Ovary (tissue), 10 donors: ENCODE results near the gene DSEL. TPM values are rescaled to one million over a fixed set of nuclear protein-coding genes. Genes with fewer than 3 reads are reported as not detected.

Experiments used
- DNase-seq, 5 donors: peaks; one replicate each; pipeline ENCODE4 v3.0.0-alpha.2; 2019 to 2020
- H3K27ac ChIP-seq, 2 donors: fragments of 200-600 bp; one replicate each; pipeline versions ENCODE4 v1.5.1 to v1.8.0; 2019 to 2022
- H3K27me3 ChIP-seq: fragments of 200-600 bp; one replicate; pipeline ENCODE4 v1.8.0; 2022
- H3K36me3 ChIP-seq: fragments of 200-600 bp; sonication (generic); one replicate; pipeline ENCODE4 v1.5.1; 2019
- H3K4me1 ChIP-seq: one replicate; pipeline ENCODE4 v1.8.1; 2013; ENCODE audit warnings: mild to moderate bottlenecking, moderate library complexity; ENCODE audit not compliant: insufficient read depth
- H3K4me3 ChIP-seq: fragments of 200-600 bp; sonication (generic); one replicate; pipeline ENCODE4 v1.5.1; 2017
- H3K9me3 ChIP-seq, 2 donors: fragments of 200-600 bp in 1 of 2; sonication (generic) in 1 of 2; one replicate each; pipeline versions ENCODE4 v1.5.1 to v1.8.1; 2013 to 2019; ENCODE audit warnings: mild to moderate bottlenecking in 1 of 2, moderate library complexity in 1 of 2
- CTCF ChIP-seq, 3 donors: fragments of 450-650 bp in 2 of 3; fragments of 200-600 bp in 1 of 3; IDR thresholded peaks; one replicate each; pipeline versions ENCODE4 v1.5.1 to v1.8.0; 2016 to 2022; ENCODE audit warnings: antibody characterized with exemption in 3 of 3, mild to moderate bottlenecking in 1 of 3
- EP300 ChIP-seq: sonication (generic); formaldehyde crosslinking; IDR thresholded peaks from one replicate; pipeline ENCODE4 v1.6.1; 2017; ENCODE audit warnings: antibody characterized with exemption
- POLR2A ChIP-seq: fragments of 450-650 bp; IDR thresholded peaks from one replicate; pipeline ENCODE4 v1.6.1; 2017; ENCODE audit warnings: antibody characterized with exemption, mild to moderate bottlenecking, moderate library complexity
- WGBS, 3 donors: extraction: QIAGEN DNeasy Blood & Tissue Kit in 1 of 3; methylation state at CpG; one replicate each; pipeline versions ENCODE4 v1.1.5 to v1.1.7; 2013 to 2017; 5-methylcytosine and 5-hydroxymethylcytosine counted together
- intact Hi-C, 4 donors: fragments of 100-400 bp; cut with DNase I; formaldehyde crosslinking; loops; one replicate each; pipeline versions ENCODE4 v1.11.0 to v1.15.1; 2022 to 2023
- long read RNA-seq, 3 donors: library from polyadenylated mRNA in 2 of 3; unstranded in 2 of 3; transcript quantifications; one replicate each; pipeline ENCODE4 v2.0.0 and lab custom pipeline, GENCODE V29; 2021 to 2026
- polyA plus RNA-seq, 2 donors: library from polyadenylated mRNA; stranded (reverse); fragments of 200-250 nt in 1 of 2; fragments of 350-450 nt in 1 of 2; fragmentation: Illumina TruSeq in 1 of 2; extraction: RNeasy Lipid Tissue Mini Kit (QIAGEN cat#74804) in 1 of 2; gene quantifications; one replicate each; pipeline ENCODE4 v1.2.3, GENCODE V29; 2013 to 2014
- total RNA-seq, 7 donors: library from RNA; depleted of rRNA in 2 of 7; stranded (reverse); fragments of >200 nt in 2 of 7; fragmentation: NEBNext Ultra II Directional in 3 of 7; extraction: Animal tissue kit (Norgen Biotek cat#: 25700) in 3 of 7; gene quantifications; one replicate each; pipeline versions ENCODE4 v1.1.0 to v1.2.4, GENCODE V29; 2016 to 2023
- donor health status: DM: no; HTN: no; CAD: no; lungs with moderate emphysema.
- donor health status: DM: no; HTN: no; CAD: no.
- donor health status: Bipolar disorder and iron deficiency.
- donor health status: DM: yes; HTN: yes; CAD: no.
- donor health status: DM: no; HTN: no; CAD: no.
- donor health status: DM: yes; HTN: yes; CAD: no.

DSEL gene
- total RNA-seq (10 to 100 TPM in 2 of 7 donors, 1 to 10 TPM in 5; 5.5 to 11.0 (median 9.1) TPM), polyA plus RNA-seq (1 to 10 TPM; 3.1 to 7.6 TPM)
- long read RNA-seq, donor 1, full-length matches to known transcripts = 1 of 4 reads
- long read RNA-seq, donor 1, partial matches to known transcripts = 0 of 4 reads
- long read RNA-seq, donor 1, other reads (novel, unspliced or antisense) = 3 of 4 reads
- long read RNA-seq, donor 2, full-length matches to known transcripts = 21 of 30 reads
- long read RNA-seq, donor 2, partial matches to known transcripts = 9 of 30 reads
- long read RNA-seq, donor 2, other reads (novel, unspliced or antisense) = 0 of 30 reads
- long read RNA-seq, donor 3, full-length matches to known transcripts = 4 of 4 reads
- long read RNA-seq, donor 3, partial matches to known transcripts = 0 of 4 reads
- long read RNA-seq, donor 3, other reads (novel, unspliced or antisense) = 0 of 4 reads

- peak within 1 kb of the TSS; percentile 79 for H3K4me3 ChIP-seq
- intact Hi-C loops = no loop called here
- WGBS, 3 donors = 0 to 1% (median 0%) methylated on average over 39 to 79 of the region's 79 CpGs
- H3K27ac ChIP-seq = peak within 1 kb of the TSS; percentile 84 to 91
- H3K27me3 ChIP-seq = no peaks in the 10 kb centered on the region
- H3K4me1 ChIP-seq = peaks cover 3% of the 10 kb centered on the region
- peak; percentile 98 to 100 (median 99) for DNase-seq
- no peaks in the 10 kb centered on the region for H3K9me3 ChIP-seq
- TF ChIP-seq POLR2A (peak; percentile 30), CTCF (IDR thresholded peaks at IDR 0.05) (no peak)
- no peaks in the 10 kb centered on the region for H3K36me3 ChIP-seq
These were observed at the start of gene DSEL for GRCh38 chr18:67516539-67517443. Gene DSEL (minus strand): TSS chr18:67516720. CDS start chr18:67514608, 2,112 bp downstream.

GRCh38 chr18:67553437-67553836 lies 36.9 kb upstream of the DSEL start:
- Histone ChIP-seq H3K9me3 (no peaks in the 10 kb centered on the region), H3K36me3 (no peaks in the 10 kb centered on the region), H3K27me3 (no peaks in the 10 kb centered on the region), H3K4me3 (no peak overlapping the region), H3K4me1 (peaks cover 6% of the 10 kb centered on the region), H3K27ac (no peak overlapping the region)
- intact Hi-C loops = no loop called here
- WGBS, 3 donors = 68 to 77% (median 75%) methylated on average over 2 of the region's 2 CpGs
- no peak for DNase-seq
- TF ChIP-seq EP300 = no peak
- TF ChIP-seq CTCF (IDR thresholded peaks at IDR 0.05) = no peak
- no peak for TF ChIP-seq POLR2A

GRCh38 chr18:67550872-67551520 lies 34.5 kb upstream of the DSEL start:
- DNase-seq = no peak
- Histone ChIP-seq H3K27ac (no peak overlapping the region), H3K36me3 (no peaks in the 10 kb centered on the region), H3K4me3 (no peak overlapping the region), H3K27me3 (no peaks in the 10 kb centered on the region), H3K9me3 (no peaks in the 10 kb centered on the region), H3K4me1 (peaks cover 6% of the 10 kb centered on the region)
- WGBS, 3 donors = 27 to 32% (median 32%) methylated on average over 3 of the region's 3 CpGs
- intact Hi-C loops = no loop called here
- TF ChIP-seq CTCF (IDR thresholded peaks at IDR 0.05) (no peak), POLR2A (no peak), EP300 (no peak)

GRCh38 chr18:67549946-67550345 lies 33.4 kb upstream of the DSEL start:
- no peak for TF ChIP-seq EP300
- no peak for TF ChIP-seq CTCF (IDR thresholded peaks at IDR 0.05)
- TF ChIP-seq POLR2A = no peak
- H3K9me3 ChIP-seq = no peaks in the 10 kb centered on the region
- DNase-seq = no peak
- no peaks in the 10 kb centered on the region for H3K36me3 ChIP-seq
- H3K27ac ChIP-seq = no peak overlapping the region
- no peaks in the 10 kb centered on the region for H3K27me3 ChIP-seq
- H3K4me1 ChIP-seq = peaks cover 6% of the 10 kb centered on the region
- 7 to 27% (median 23%) methylated on average over 4 of the region's 4 CpGs for WGBS, 3 donors
- no peak overlapping the region for H3K4me3 ChIP-seq
- intact Hi-C loops = no loop called here
